DOHH2 (cell line): ENCODE results near the gene BCL2L13.

Source experiments
- H3F3A ChIP-seq: fragments of 200-600 bp; sonication (generic), shearing (Covaris generic); 2 replicates; pipeline ENCODE4 v1.6.0; 2016; ENCODE audit warnings: antibody characterized with exemption, mild to moderate bottlenecking; ENCODE audit not compliant: control insufficient read depth, insufficient read depth
- H3K27ac ChIP-seq: fragments of 200-600 bp; sonication (generic); 2 replicates; pipeline ENCODE4 v1.5.1; 2014; ENCODE audit warnings: low read depth, mild to moderate bottlenecking, low read length, moderate library complexity
- H3K27me3 ChIP-seq: fragments of 200-600 bp; sonication (generic); 2 replicates; pipeline ENCODE4 v1.6.1; 2014; ENCODE audit warnings: mild to moderate bottlenecking, low read length, mixed read lengths; ENCODE audit not compliant: control insufficient read depth
- H3K36me3 ChIP-seq: fragments of 200-600 bp; sonication (generic); 2 replicates; pipeline ENCODE4 v1.6.1; 2014; ENCODE audit warnings: mild to moderate bottlenecking, low read length, moderate library complexity, mixed read lengths; ENCODE audit not compliant: control insufficient read depth
- H3K4me1 ChIP-seq: fragments of 200-600 bp; sonication (generic); 2 replicates; pipeline ENCODE4 v1.6.1; 2014; ENCODE audit warnings: mild to moderate bottlenecking, low read length, mixed read lengths; ENCODE audit not compliant: control insufficient read depth
- H3K4me2 ChIP-seq: fragments of 200-600 bp; sonication (generic); 2 replicates; pipeline ENCODE4 v1.6.0; 2014; ENCODE audit warnings: mild to moderate bottlenecking, low read length, moderate library complexity
- H3K4me3 ChIP-seq: fragments of 200-600 bp; sonication (generic); 2 replicates; pipeline ENCODE4 v1.5.1; 2014; ENCODE audit warnings: mild to moderate bottlenecking, low read length, mixed read lengths
- H3K79me2 ChIP-seq: fragments of 200-600 bp; sonication (generic); 2 replicates; pipeline ENCODE4 v1.6.1; 2014; ENCODE audit warnings: mild to moderate bottlenecking, low read length, mixed read lengths; ENCODE audit not compliant: control insufficient read depth
- H3K9me2 ChIP-seq: fragments of 200-600 bp; sonication (generic); replicated peaks from 2 replicates; pipeline ENCODE4 v1.6.1; 2014; ENCODE audit warnings: mild to moderate bottlenecking, low read length, mixed read lengths; ENCODE audit not compliant: control insufficient read depth
- H3K9me3 ChIP-seq: fragments of 200-600 bp; sonication (generic); 2 replicates; pipeline ENCODE4 v1.6.1; 2014; ENCODE audit warnings: antibody characterized with exemption, low read length, mixed read lengths; ENCODE audit not compliant: control insufficient read depth, insufficient read depth
- H4K20me1 ChIP-seq: fragments of 200-600 bp; sonication (generic); 2 replicates; pipeline ENCODE4 v1.6.0; 2014; ENCODE audit warnings: low read depth, mild to moderate bottlenecking, antibody characterized with exemption, low read length, moderate library complexity; ENCODE audit not compliant: control insufficient read depth, insufficient read depth
- CTCF ChIP-seq: fragments of 200-600 bp; sonication (generic); IDR thresholded peaks from one replicate; pipeline ENCODE4 v1.5.1; 2014; ENCODE audit warnings: antibody characterized with exemption, mild to moderate bottlenecking, low read depth, low read length; ENCODE audit not compliant: poor library complexity, severe bottlenecking
- EZH2phosphoT487 ChIP-seq: fragments of 200-600 bp; sonication (generic); IDR thresholded peaks from 2 replicates; pipeline ENCODE4 v1.6.1; 2017; ENCODE audit warnings: borderline replicate concordance, mild to moderate bottlenecking, antibody characterized with exemption, low read length, moderate library complexity, mixed read lengths

Gene BCL2L13

GRCh38 chr22:17628406-17629172, 10.0 kb upstream of the BCL2L13 start, which contains the start of gene ATP6V1E1:
TSS of gene ATP6V1E1 (minus strand) at chr22:17628749. CDS start at chr22:17628635, 114 bp downstream.
- no peaks in the 10 kb centered on the region for H3K9me2 ChIP-seq
- peak within 1 kb of the TSS; percentile 72 for H3K4me2 ChIP-seq
- no peaks in the 10 kb centered on the region for H3K9me3 ChIP-seq
- no peak for TF ChIP-seq EZH2phosphoT487
- TF ChIP-seq CTCF, result no peak
- H3F3A ChIP-seq, result peaks cover 6% of the 10 kb centered on the region; the same call in 1 of the 2 replicates
- H3K27ac ChIP-seq, result peak within 1 kb of the TSS; percentile 30
- peak within 1 kb of the TSS; percentile 94 for H3K4me3 ChIP-seq
- H3K36me3 ChIP-seq, result peaks cover 10% of the 10 kb centered on the region
- peaks cover 20% of the 10 kb centered on the region for H3K4me1 ChIP-seq
- no peaks in the 10 kb centered on the region for H3K27me3 ChIP-seq
- H3K79me2 ChIP-seq, result peaks cover 56% of the 10 kb centered on the region
- no peaks in the 10 kb centered on the region for H4K20me1 ChIP-seq

GRCh38 chr22:17629173-17629489, 9.4 kb upstream of the BCL2L13 start:
- no peaks in the 10 kb centered on the region for H3K9me3 ChIP-seq
- H3K9me2 ChIP-seq, result no peaks in the 10 kb centered on the region
- H3K27ac ChIP-seq, result peak overlapping the region; percentile 30
- peaks cover 2% of the 10 kb centered on the region; the same call in 1 of the 2 replicates for H3F3A ChIP-seq
- H4K20me1 ChIP-seq, result no peaks in the 10 kb centered on the region
- H3K79me2 ChIP-seq, result peaks cover 50% of the 10 kb centered on the region
- H3K36me3 ChIP-seq, result peaks cover 5% of the 10 kb centered on the region; the same call in 1 of the 2 replicates
- peak overlapping the region; percentile 72 for H3K4me2 ChIP-seq
- peaks cover 20% of the 10 kb centered on the region for H3K4me1 ChIP-seq
- peak overlapping the region; percentile 94 for H3K4me3 ChIP-seq
- H3K27me3 ChIP-seq, result no peaks in the 10 kb centered on the region
- no peak for TF ChIP-seq CTCF
- TF ChIP-seq EZH2phosphoT487, result no peak

GRCh38 chr22:17629641-17630040, 8.9 kb upstream of the BCL2L13 start:
- H3K4me3 ChIP-seq, result peak overlapping the region; percentile 94
- H3K9me3 ChIP-seq, result no peaks in the 10 kb centered on the region
- no peak overlapping the region for H3K27ac ChIP-seq
- H3K27me3 ChIP-seq, result no peaks in the 10 kb centered on the region
- H3K4me2 ChIP-seq, result peak overlapping the region; percentile 72
- peaks cover 46% of the 10 kb centered on the region for H3K79me2 ChIP-seq
- TF ChIP-seq CTCF (no peak), EZH2phosphoT487 (no peak)
- peaks cover 5% of the 10 kb centered on the region; the same call in 1 of the 2 replicates for H3K36me3 ChIP-seq
- H3F3A ChIP-seq, result peaks cover 2% of the 10 kb centered on the region; the same call in 1 of the 2 replicates
- H3K4me1 ChIP-seq, result peaks cover 20% of the 10 kb centered on the region
- H4K20me1 ChIP-seq, result no peaks in the 10 kb centered on the region
- H3K9me2 ChIP-seq, result no peaks in the 10 kb centered on the region
